ENCODE data around the gene ZDHHC11. TPM values are rescaled to one million over a fixed set of nuclear protein-coding genes. Genes with fewer than 3 reads are reported as not detected.

Gene ZDHHC11
- total RNA-seq, 1 experiment from 2014 or later = 26.0 TPM

GRCh38 chr5:870956-871355 lies 20.2 kb upstream of the ZDHHC11 start:
- Histone ChIP-seq H2AFZ (ENCODE audit: low read length) (no peak overlapping the region), H3F3A (ENCODE audit: low read length, unreplicated experiment) (no peaks in the 10 kb centered on the region), H3K4me1 (ENCODE audit: insufficient read depth, low read length) (no peaks in the 10 kb centered on the region), H3K79me2 (ENCODE audit: low read length) (no peaks in the 10 kb centered on the region), H4K20me1 (ENCODE audit: low read length) (no peaks in the 10 kb centered on the region), H3K9me2 (replicated peaks; ENCODE audit: low read length) (no peaks in the 10 kb centered on the region), H3K4me2 (ENCODE audit: low read length) (no peak overlapping the region), H3K9ac (ENCODE audit: low read length) (no peak overlapping the region), H3K27me3 (ENCODE audit: low read length) (no peaks in the 10 kb centered on the region), H3K9me3 (ENCODE audit: low read length) (no peaks in the 10 kb centered on the region), H3K36me3 (ENCODE audit: low read depth, low read length) (peaks cover 79% of the 10 kb centered on the region), H3K27ac (ENCODE audit: low read length) (no peak overlapping the region), H3K4me3 (ENCODE audit: low read length) (no peak overlapping the region)
- ChIA-PET CTCF (no interaction called here), POLR2A (ENCODE audit: unreplicated experiment) (no interaction called here)
- TF ChIP-seq CTCF (conservative IDR thresholded peaks at IDR 0.05; ENCODE audit: low read depth, low read length) (no peak), EZH2 (IDR thresholded peaks at IDR 0.05; ENCODE audit: low read length, unreplicated experiment) (no peak), EZH2phosphoT487 (IDR thresholded peaks at IDR 0.05; ENCODE audit: borderline replicate concordance, low read length) (no peak)
- no TSS peak for BruUV-seq (replicated peaks)
- DNase-seq (no peak), ATAC-seq (no peak)
- intact Hi-C loops (cut with micrococcal nuclease) = no loop called here

- DNase-seq (no peak), ATAC-seq (no peak)
- POLR2A ChIA-PET (ENCODE audit: unreplicated experiment) = interaction anchor here (0.6 kb wide), 1 partner anchor 34 kb away, joined by 4 read pairs; no protein-coding TSS in a partner anchor
- H3K27me3 ChIP-seq (ENCODE audit: low read length) = no peaks in the 10 kb centered on the region
- CTCF ChIA-PET = no interaction called here
- H4K20me1 ChIP-seq (ENCODE audit: low read length) = no peaks in the 10 kb centered on the region
- H3K4me2 ChIP-seq (ENCODE audit: low read length) = no peak overlapping the region
- no peaks in the 10 kb centered on the region for H3K4me1 ChIP-seq (ENCODE audit: insufficient read depth, low read length)
- intact Hi-C loops (cut with micrococcal nuclease) = no loop called here
- H3K36me3 ChIP-seq (ENCODE audit: low read depth, low read length) = peaks cover 74% of the 10 kb centered on the region
- no peak overlapping the region for H3K27ac ChIP-seq (ENCODE audit: low read length)
- no peak overlapping the region for H3K4me3 ChIP-seq (ENCODE audit: low read length)
- H3K79me2 ChIP-seq (ENCODE audit: low read length) = no peaks in the 10 kb centered on the region
- no peaks in the 10 kb centered on the region for H3K9me3 ChIP-seq (ENCODE audit: low read length)
- H3K9me2 ChIP-seq (replicated peaks; ENCODE audit: low read length) = no peaks in the 10 kb centered on the region
- H2AFZ ChIP-seq (ENCODE audit: low read length) = no peak overlapping the region
- no peak overlapping the region for H3K9ac ChIP-seq (ENCODE audit: low read length)
- TF ChIP-seq EZH2phosphoT487 (IDR thresholded peaks at IDR 0.05; ENCODE audit: borderline replicate concordance, low read length) (no peak), EZH2 (IDR thresholded peaks at IDR 0.05; ENCODE audit: low read length, unreplicated experiment) (no peak), CTCF (conservative IDR thresholded peaks at IDR 0.05; ENCODE audit: low read depth, low read length) (no peak)
- no peaks in the 10 kb centered on the region for H3F3A ChIP-seq (ENCODE audit: low read length, unreplicated experiment)
- no TSS peak for BruUV-seq (replicated peaks)
Observed at GRCh38 chr5:868428-869135, 17.8 kb upstream of the ZDHHC11 start.

- TF ChIP-seq EZH2 (IDR thresholded peaks at IDR 0.05; ENCODE audit: low read length, unreplicated experiment) (no peak), EZH2phosphoT487 (IDR thresholded peaks at IDR 0.05; ENCODE audit: borderline replicate concordance, low read length) (no peak), CTCF (conservative IDR thresholded peaks at IDR 0.05; ENCODE audit: low read depth, low read length) (0 out of 2 replicates have a peak, but pooled peaks have one; percentile 9)
- Histone ChIP-seq H4K20me1 (ENCODE audit: low read length) (no peaks in the 10 kb centered on the region), H2AFZ (ENCODE audit: low read length) (no peak overlapping the region), H3K9ac (ENCODE audit: low read length) (no peak overlapping the region), H3K79me2 (ENCODE audit: low read length) (no peaks in the 10 kb centered on the region), H3F3A (ENCODE audit: low read length, unreplicated experiment) (no peaks in the 10 kb centered on the region), H3K9me3 (ENCODE audit: low read length) (no peaks in the 10 kb centered on the region), H3K4me1 (ENCODE audit: insufficient read depth, low read length) (no peaks in the 10 kb centered on the region), H3K4me3 (ENCODE audit: low read length) (no peak overlapping the region), H3K36me3 (ENCODE audit: low read depth, low read length) (peaks cover 80% of the 10 kb centered on the region), H3K9me2 (replicated peaks; ENCODE audit: low read length) (no peaks in the 10 kb centered on the region), H3K27me3 (ENCODE audit: low read length) (no peaks in the 10 kb centered on the region), H3K4me2 (ENCODE audit: low read length) (no peak overlapping the region), H3K27ac (ENCODE audit: low read length) (no peak overlapping the region)
- no TSS peak for BruUV-seq (replicated peaks)
- intact Hi-C loops (cut with micrococcal nuclease) = no loop called here
- no peak for ATAC-seq
- no peak for DNase-seq
- POLR2A ChIA-PET (ENCODE audit: unreplicated experiment) = no interaction called here
- CTCF ChIA-PET = no interaction called here
Observed at GRCh38 chr5:867300-867870, 16.6 kb upstream of the ZDHHC11 start.
